Measurements from ENCODE around the gene AKT2.

Gene AKT2

GRCh38 chr19:40249201-40249600, 35.9 kb downstream of the AKT2 start:
- no peak for DNase-seq

GRCh38 chr19:40247735-40248262, 37.3 kb downstream of the AKT2 start:
- no peak for DNase-seq

- DNase-seq = no peak
These were observed 38.0 kb downstream of the AKT2 start for GRCh38 chr19:40247178-40247577.

GRCh38 chr19:40246292-40247073, 38.7 kb downstream of the AKT2 start:
- DNase-seq = no peak

- no peak for DNase-seq
These were observed 39.5 kb downstream of the AKT2 start for GRCh38 chr19:40245506-40246128.

DNA sequence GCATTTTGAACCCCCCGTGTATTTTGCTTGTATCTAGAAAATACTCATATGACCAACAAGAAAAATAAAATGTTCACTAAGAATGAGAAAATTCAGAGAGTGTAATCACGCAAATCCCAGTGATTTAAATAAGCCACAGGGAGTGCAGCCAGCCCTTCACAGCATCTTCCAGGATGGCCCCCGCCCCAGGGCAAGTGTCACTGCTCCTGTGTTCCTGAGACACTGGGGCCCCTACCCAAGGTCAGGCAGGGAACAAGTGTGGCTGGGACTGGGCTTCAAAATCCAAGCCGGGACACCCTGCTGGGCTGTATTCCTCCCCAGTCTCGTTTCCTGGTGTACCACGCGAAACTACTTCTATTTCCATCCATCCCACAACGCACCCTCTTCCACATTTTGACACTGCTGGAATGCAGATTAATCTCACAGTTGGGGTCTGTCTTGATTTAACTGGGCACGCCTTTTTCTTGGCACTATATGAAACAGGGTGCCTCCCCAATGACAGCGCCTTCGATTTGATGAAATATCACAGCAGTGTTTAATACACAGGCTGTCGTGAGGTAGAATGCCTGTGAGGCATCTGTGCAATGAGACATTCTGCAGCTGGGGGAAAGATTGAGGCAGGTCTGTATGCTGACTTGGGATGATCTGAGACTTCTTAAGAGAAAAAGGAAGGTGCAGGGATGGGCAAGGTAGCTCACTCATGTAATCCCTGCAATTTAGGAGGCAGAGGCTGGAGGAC, 40.4 kb downstream of the AKT2 start:
- no peak for DNase-seq

- DNase-seq = no peak
These were observed 42.0 kb downstream of the AKT2 start for GRCh38 chr19:40243181-40243580.

GRCh38 chr19:40242480-40242879, 42.7 kb downstream of the AKT2 start:
- no peak for DNase-seq

GRCh38 chr19:40241809-40242384, 43.2 kb downstream of the AKT2 start:
- no peak for DNase-seq

- DNase-seq = no peak
These were observed 43.9 kb downstream of the AKT2 start for GRCh38 chr19:40241125-40241808.

- DNase-seq = no peak
These were observed 44.8 kb downstream of the AKT2 start for GRCh38 chr19:40240332-40240731.

DNA sequence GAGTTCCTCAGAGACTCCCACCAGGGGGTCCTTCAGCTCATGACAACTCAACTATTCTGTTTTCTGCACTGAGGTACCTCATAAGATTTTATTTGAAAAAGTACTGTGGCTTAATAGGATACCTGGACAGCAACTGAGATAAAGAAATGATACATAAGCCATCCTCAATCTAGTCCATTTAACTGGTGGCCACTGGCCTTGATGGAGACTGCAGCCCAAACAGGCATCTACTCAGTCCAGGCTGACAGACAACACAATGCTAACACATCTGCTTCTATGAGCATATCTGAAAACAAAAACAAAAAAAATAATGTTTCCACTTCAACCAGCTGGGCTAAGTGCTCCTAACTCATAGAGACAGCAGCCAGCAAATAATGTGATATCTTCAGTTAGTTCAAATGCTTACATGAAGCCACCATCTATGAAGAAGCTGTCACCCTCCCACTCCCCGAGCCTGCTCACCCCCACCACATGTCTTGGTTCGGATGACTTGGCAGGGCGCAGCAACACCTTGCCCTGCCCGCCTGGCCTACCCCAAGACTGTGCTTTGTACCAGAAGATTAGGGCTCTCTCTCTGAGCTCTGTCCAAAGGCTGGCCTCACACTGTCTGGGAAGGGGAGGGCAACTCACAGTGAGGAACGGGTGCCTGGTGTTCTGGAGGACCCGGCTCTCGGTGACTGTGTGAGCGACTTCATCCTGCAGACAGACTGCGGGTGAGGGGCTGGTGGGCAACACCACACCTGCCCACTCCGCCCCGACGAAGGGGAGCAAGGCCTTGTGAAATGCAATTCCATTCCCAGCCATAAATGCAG, 45.5 kb downstream of the AKT2 start:
- no peak for DNase-seq

DNA sequence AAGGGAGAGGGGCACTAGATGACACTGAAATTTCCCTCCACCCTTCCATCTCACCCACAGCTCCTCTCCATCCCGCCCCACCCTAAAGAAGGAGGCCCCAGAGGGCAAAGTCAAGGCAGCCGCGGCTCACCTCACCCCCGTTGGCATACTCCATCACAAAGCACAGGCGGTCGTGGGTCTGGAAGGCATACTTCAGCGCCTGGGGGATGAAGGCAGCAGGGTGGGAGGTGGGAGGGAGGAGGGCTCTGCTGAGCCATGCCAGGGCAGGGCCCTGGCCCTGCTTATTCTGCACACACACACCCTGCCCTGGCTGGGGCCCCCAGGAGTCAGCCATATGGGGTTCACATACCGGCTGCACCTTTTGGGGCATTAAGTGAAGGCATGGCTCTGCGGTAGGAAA, 46.4 kb downstream of the AKT2 start:
- no peak for DNase-seq

GRCh38 chr19:40237791-40238190, 47.4 kb downstream of the AKT2 start:
- DNase-seq = no peak

- no peak for DNase-seq
These were observed 48.8 kb downstream of the AKT2 start for GRCh38 chr19:40236366-40236765.

GRCh38 chr19:40236026-40236355, 49.2 kb downstream of the AKT2 start:
- no peak for DNase-seq

DNA sequence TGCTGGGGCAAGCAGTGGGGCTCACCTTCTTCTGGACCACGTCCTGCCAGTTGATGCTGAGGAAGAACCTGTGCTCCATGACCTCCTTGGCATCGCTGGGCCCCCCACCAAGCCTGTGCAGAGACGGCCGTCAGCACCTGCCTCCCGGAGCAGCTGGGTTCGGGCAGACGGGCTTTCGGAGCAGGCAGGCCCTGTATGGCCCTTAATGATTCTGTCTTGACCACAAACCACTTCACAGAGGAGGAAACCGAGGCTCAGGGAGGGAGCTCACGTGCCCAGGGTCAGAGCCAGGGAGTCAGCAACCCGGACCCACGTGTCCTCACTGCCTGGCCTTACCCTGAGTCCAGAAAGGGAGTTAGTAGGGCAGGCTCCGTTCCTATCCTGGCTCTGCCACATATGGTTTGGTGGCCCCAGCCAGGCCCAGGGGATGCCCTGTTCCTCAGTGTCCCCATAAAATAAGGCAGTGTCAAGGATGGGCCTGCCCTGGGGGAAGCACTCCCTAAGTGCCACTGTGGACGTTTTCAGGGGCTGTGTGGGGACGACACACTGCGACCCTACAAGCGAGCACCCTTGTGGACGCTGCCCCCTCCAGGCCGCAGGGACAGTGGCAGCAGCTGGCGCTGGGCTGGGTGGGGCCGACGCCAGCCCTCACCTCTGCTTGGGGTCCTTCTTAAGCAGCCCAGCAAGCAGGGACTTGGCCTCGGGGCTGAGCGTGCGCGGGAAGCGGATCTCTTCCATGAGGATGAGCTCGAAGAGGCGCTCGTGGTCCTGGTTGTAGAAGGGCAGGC, 49.7 kb downstream of the AKT2 start:
- no peak for DNase-seq

DNA sequence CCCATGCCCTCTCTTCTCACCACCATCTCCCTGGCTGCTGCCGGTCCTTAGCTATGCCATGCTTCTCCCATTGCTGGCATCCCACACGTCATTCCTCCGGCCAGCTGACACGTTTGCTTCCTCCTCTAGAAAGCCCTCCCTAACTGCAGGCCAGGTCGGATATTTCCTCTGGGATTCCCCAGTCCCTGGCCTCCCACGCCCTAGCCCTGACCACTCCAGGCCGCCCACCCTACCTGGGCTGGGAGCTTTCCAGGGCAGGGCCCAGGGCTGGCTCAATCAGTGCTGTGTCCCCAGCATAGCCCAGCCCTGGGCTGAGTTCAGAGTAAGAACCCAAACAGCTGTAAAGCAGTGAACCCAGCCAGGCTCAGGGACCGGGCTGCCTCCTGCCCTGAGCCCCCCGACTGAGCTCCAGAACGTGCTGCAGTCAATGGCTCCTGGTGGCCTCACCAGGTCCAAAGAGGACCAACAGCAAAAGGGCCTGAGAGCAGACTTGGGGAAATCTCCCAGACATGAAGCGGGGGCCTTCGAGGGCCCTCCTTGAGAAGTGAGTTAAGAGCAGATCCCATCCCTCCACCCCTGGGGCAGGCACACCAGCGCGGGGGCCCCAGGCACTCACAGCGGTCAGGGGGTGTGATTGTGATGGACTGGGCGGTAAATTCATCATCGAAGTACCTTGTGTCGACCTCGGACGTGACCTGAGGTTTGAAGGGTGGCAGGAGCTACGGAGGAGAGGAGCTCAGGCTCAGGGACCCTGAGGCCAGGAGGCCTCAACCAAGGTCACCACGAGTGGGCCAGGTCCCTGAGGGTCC, 50.5 kb downstream of the AKT2 start:
- no peak for DNase-seq

DNA sequence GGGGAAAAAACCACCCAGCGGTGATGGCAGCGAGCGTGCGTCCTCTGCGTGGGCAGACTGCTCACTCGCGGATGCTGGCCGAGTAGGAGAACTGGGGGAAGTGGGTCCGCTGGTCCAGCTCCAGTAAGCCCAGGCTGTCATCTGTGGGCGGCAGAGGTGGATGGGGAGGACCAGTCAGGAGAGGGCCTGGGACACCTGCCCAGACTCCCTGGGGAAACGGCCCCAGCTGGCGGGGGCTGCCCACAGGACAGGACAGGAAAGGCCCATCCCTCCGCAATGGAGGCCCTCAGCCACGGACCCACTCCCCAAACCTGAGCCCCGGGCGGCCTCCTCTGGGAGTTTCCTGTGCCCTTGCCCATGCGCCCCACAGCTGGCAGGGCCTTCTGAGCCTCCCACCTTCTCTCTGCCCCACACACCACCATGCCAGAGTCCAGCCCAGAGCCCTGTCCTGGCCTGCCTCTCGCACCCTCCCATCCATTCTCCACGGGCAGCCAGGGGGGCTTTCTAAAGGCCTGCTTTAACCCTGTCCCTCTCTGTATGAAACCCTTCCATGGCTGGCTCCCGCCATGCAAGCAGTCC, 51.2 kb downstream of the AKT2 start:
- DNase-seq = no peak

Measured in AML-193 (cell line).